ENCODE results near the gene KRTAP5-5.
"Not testable (repeated sequence)": the region's sequence is repeated elsewhere in the genome, so short reads cannot be mapped to it uniquely, and the experiment has no call there.

KRTAP5-5 gene, protein sequence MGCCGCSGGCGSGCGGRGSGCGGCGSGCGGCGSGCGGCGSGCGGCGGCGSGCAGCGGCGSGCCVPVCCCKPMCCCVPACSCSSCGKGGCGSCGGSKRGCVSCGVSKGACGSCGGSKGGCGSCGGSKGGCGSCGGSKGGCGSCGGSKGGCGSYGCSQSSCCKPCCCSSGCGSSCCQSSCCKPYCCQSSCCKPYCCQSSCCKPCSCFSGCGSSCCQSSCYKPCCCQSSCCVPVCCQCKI

DNA sequence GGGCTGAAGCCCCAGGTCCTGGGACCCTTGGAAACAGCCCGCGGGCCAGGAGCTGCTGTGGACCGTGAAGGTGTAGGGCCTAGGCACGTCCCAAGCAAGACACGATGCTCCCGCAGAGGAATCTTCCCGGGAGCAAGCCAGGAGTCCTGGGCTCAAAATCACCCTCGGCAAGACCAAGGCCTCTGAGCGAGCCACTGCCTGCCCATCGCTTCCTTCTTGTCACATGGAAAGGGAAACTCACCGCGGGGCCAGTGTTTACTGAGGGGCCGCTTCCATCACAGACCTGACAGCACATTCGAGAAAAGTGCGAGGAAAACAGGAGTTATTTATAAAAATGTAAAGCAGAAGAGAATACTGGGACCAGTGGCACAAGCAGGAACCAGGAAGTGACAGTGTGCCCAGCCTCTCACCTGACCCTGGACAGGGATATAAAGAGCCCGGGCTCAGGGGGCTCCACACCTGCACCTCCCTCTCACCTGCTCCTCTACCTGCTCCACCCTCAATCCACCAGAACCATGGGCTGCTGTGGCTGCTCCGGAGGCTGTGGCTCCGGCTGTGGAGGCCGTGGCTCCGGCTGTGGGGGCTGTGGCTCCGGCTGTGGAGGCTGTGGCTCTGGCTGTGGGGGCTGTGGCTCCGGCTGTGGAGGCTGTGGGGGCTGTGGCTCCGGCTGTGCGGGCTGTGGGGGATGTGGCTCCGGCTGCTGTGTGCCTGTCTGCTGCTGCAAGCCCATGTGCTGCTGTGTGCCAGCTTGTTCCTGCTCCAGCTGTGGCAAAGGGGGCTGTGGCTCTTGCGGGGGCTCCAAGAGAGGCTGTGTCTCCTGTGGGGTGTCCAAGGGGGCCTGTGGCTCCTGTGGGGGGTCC lies at the start of gene KRTAP5-5:
KRTAP5-5 (plus strand) TSS at position 450 of the 860 bp plus-strand sequence; CDS start at position 516, 66 bp downstream.
- DNase-seq (ENCODE audit: low spot score): no peak

DNA sequence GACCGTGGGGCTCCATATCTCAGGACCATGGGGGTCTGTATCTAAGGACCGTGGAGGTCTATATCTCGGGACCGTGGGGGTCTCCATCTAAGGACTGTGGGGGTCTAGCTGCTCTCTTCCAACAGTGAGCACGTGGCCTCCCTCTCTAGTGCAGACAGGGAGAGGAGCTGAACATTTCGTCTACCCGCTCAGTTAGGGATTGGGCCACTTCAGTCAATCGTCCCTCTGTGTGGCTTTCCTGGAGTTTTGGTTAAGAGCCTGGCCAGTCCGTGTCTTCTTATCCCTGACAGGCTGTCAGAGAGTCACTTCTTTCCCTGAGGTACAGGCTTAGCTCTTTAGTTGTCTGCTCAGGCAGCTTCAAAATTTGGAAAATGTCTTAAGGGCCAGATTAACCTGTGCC lies 47.6 kb upstream of the KRTAP5-5 start:
- DNase-seq (ENCODE audit: low spot score): no peak

- not testable (repeated sequence) for DNase-seq (ENCODE audit: low spot score)
These were observed 46.7 kb upstream of the KRTAP5-5 start for GRCh38 chr11:1582909-1583308.

GRCh38 chr11:1584661-1585370 lies 44.8 kb upstream of the KRTAP5-5 start, which contains the start of gene KRTAP5-1:
Gene KRTAP5-1, minus strand, starts transcription at chr11:1585283. Its CDS starts 34 bp downstream, at chr11:1585249.
- DNase-seq (ENCODE audit: low spot score): not testable (repeated sequence)

DNA sequence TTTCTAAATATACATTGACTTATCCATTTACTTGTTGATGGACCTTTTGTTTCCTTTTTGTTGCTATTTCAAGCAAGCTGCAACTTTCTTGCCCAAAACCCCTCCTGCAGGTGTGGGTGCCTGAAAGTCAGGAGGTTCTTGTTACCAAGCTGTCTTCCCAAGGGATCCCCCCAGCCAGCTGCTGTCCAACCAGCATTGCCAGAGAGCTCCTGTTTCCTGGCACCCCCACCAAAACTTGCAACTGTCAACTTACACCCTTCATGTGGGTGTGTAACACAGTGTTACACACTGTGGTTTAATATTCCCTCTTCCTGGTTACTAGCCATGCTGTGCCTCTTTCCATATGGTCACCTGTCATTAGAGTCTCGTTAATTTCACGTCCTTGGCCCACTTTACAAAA lies 42.9 kb upstream of the KRTAP5-5 start:
- DNase-seq (ENCODE audit: low spot score): no peak

DNA sequence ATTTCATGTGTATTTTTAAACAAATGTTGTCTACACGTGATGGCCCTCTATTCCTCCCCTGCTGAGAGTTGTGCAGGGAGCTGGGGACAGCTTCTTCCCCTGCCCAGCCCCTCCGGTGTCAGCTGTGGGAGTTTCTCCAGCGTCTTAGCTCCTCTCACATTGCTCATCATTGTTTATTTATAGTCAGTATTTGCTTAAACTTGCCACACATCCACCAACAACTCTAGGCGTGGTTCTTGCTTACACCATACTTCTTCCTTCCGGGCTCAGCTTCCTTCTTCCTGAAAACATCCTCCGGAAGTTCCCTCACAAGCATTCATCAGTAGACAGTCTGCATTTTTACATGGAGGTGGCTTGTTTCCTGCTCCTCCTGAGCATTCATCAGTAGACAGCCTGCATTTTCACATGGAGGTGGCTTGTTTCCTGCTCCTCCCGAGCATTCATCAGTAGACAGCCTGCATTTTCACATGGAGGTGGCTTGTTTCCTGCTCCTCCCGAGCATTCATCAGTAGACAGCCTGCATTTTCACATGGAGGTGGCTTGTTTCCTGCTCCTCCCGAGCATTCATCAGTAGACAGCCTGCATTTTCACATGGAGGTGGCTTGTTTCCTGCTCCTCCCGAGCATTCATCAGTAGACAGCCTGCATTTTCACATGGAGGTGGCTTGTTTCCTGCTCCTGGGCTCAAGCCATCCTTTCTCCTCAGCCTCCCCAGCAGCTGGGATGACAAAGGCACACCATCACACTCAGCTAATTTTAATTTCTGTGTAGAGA lies 40.2 kb upstream of the KRTAP5-5 start:
- DNase-seq (ENCODE audit: low spot score): not testable (repeated sequence)

- DNase-seq (ENCODE audit: low spot score): no peak
These were observed 39.6 kb upstream of the KRTAP5-5 start for GRCh38 chr11:1589996-1590395.

DNA sequence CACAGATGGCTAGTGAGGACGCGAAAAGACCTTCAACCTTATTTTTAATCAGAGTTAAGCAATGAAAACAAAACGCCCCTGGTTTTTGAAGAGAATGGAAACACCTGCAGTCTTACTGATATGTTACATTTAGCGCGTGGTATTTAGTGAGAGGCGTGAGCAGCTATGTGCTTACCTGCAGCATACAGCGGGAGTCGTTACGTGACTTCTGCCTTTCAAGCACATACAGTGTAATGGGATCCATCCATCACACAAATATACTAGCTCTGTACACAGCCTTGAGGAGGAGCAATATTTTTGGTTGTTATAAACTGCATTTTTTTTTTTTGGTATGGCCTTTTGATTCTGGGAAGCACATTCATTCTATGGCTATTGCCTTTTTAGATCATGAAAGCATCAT lies 36.9 kb upstream of the KRTAP5-5 start:
- no peak for DNase-seq (ENCODE audit: low spot score)

DNA sequence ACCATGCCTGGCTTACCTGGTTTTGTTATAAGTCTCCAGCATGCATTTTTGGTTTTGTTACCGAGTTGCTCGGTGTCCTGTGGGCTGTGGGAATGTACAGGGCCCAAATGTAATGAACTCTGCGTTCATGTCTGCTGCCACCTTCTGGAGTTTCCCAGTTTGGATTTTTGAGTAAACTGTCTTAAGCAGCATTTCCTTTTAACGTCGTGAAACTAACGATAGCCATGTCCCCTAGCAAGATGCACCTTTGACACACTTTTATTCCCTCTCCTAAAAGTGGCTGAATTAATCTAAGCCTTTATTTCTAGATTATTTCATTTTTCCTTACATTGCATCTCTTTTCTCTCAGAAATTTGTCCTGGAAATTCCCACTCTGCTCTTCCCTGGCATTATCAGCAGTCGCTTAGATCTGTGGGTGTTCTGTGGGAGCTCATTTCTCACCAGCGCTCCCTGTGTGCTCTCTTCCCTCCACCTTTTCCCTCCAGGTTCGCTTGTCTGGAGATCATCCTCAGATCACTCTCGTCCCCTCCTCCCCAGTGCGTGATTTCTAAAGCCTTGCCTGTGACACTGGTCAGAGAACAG lies 33.5 kb upstream of the KRTAP5-5 start:
- not testable (repeated sequence) for DNase-seq (ENCODE audit: low spot score)

DNA sequence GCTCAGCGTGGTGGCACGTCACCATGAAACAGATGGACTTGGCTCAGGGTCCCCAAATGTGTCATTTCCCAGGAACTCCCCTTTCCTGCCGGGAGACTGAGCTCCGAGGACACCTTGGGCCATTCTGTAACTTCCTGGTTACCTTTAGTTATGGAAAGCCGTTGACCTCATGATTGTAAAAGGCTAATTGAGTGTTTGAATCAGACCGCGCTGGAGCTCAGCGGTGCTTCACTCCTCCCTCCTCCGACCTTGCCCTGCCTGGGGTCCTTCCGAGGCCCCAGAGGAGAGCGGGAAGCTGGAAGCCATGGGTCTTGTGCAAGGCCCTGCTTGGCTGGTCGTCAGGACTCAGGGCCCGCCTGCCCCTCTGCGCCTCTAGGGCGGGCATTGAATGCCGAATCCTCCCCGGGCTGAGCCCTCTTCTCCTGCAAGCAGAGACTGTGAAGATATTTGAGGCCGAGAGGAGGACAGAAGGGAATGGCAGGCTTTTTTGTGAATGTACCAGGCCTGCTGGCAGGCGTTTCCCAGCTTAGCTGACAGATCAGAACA lies 32.9 kb upstream of the KRTAP5-5 start:
- not testable (repeated sequence) for DNase-seq (ENCODE audit: low spot score)

DNA sequence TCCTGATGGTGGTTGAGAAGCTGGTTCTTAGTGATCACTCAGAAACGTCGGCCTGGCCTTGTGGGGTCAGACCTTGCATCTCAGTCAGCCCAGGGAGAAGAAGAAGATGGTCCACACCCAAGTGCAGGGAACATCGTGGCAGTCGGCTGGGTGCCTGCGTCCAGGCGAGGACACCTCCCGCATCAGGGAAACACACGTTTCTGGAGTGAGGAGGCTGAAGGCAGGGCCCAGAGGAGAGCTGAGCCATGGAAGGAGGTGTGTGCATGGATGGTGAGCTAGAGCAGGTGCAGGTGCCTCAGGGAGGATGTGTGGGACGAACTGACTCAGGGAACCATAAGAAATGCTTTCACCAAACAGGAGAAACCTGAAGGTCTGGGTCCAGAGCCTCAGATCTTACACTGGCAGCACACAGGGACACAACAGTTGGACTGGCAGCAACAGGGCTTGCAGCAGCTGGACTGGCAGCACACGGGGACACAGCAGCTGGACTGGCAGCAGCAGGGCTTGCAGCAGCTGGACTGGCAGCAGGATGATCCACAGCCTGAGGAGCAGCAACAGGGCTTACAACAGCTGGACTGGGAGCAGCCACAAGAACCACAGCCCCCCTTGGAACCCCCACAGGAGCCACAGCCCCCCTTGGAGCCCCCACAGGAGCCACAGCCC lies 32.1 kb upstream of the KRTAP5-5 start:
- no peak for DNase-seq (ENCODE audit: low spot score)

DNA sequence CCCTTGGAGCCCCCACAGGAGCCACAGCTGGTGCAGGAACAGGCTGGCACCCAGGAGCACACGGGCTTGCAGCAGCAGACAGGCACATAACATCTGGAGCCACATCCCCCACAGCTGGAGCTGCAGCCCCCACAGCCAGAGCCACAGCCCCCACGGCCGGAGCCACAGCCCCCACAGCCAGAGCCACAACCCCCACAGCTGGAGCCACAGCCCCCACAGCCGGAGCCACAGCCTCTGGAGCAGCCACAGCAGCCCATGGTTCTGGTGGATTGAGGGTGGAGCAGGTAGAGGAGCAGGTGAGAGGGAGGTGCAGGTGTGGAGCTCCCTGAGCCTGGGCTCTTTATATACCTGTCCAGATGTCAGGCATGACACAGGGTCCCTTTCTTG lies 31.6 kb upstream of the KRTAP5-5 start, which contains the start of gene KRTAP5-2:
KRTAP5-2 (minus strand) TSS at position 301 of the 387 bp plus-strand sequence; CDS start at position 257, 44 bp downstream.
- no peak for DNase-seq (ENCODE audit: low spot score)

DNA sequence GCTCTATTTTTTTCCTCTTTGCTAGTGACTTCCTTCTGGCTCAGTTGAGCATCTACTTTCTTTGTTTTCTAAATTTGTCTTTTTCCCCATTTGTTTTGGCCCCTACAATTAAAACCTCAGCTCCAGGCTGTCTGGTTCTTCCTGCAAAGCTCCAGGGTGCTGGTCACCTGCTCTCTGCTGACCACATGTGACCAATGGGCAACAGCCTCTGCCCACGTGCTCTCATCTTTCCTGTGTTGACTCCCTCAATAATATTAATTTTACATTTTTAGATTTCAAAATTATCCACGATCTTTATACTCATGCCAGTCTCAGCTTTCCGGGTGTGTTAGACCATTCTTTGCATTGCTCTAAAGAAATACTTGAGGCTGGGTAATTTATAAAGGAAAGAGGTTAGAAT lies 31.2 kb upstream of the KRTAP5-5 start:
- DNase-seq (ENCODE audit: low spot score): not testable (repeated sequence)

DNA sequence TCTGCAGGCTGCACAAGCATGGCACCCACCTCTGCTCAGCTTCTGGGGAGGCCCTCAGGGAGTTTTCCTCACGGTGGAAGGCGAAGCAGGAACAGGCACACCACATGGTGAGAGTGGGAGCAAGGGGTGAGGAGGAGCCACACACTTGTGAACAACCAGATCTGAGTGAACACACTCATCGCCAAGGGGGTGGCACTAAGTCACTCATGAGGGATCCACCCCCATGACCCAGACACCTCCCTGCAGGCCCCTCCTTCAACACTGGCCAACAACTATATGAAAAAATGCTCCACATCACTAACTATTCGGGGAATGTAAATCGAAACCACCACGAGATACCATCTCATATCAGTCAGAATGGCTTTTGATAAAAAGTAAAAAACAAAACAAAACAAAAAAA lies 30.8 kb upstream of the KRTAP5-5 start:
- no peak for DNase-seq (ENCODE audit: low spot score)

- DNase-seq (ENCODE audit: low spot score): no peak
These were observed 28.9 kb upstream of the KRTAP5-5 start for GRCh38 chr11:1600626-1601025.

GRCh38 chr11:1601663-1602062 lies 27.9 kb upstream of the KRTAP5-5 start:
- DNase-seq (ENCODE audit: low spot score): not testable (repeated sequence)

GRCh38 chr11:1603629-1604028 lies 25.9 kb upstream of the KRTAP5-5 start:
- no peak for DNase-seq (ENCODE audit: low spot score)

GRCh38 chr11:1604181-1604580 lies 25.4 kb upstream of the KRTAP5-5 start:
- no peak for DNase-seq (ENCODE audit: low spot score)

DNA sequence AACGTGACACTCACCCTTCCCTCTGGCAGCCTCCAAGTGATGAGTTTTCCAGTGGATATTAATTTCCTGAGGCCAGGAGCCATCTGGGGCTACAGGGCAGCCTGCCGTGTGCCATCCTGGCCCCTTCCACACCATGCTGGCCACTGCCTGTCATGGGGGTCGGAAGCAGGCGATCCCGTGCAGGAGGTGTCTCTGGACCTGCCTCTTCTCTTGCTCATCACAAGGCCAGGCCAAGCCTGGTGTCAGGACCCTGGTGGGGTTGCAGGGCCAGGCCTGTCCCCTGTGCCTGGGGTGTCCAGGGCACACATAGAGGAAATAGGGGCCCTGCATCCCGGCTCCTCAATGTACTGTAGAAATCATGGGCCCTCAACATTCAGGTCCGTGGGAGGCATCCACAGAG lies 24.9 kb upstream of the KRTAP5-5 start:
- no peak for DNase-seq (ENCODE audit: low spot score)

GRCh38 chr11:1605923-1606322 lies 23.7 kb upstream of the KRTAP5-5 start:
- not testable (repeated sequence) for DNase-seq (ENCODE audit: low spot score)

All from hematopoietic multipotent progenitor cell treated with erythropoietin and hydrocortisone succinate and interleukin-3 and kit ligand, for 15 days (in vitro differentiated cells).